GM06990 (cell line): ENCODE results near the gene MEGF6.

ENCODE experiments used
- DNase-seq: peaks from one replicate; pipeline ENCODE4 v3.0.0-alpha.2; 2011; ENCODE audit not compliant: insufficient read length; ENCODE audit errors: extremely low read depth
- H3K27me3 ChIP-seq: replicated peaks from 2 replicates; pipeline ENCODE4 v1.6.0; 2011; ENCODE audit warnings: low read length; ENCODE audit not compliant: control insufficient read depth, insufficient read depth
- H3K36me3 ChIP-seq: 2 replicates; pipeline ENCODE4 v1.5.1; 2011; ENCODE audit warnings: low read length; ENCODE audit not compliant: control insufficient read depth, insufficient read depth
- H3K4me3 ChIP-seq: replicated peaks from 2 replicates; pipeline ENCODE4 v1.5.1; 2011; ENCODE audit warnings: low read depth, mild to moderate bottlenecking, control low read depth, low read length
- TF ChIP-seq, protein P1 (sequence below): IDR thresholded peaks from 2 replicates; pipeline ENCODE4 v1.5.1; 2011; ENCODE audit warnings: low read length, control low read depth, mild to moderate bottlenecking, inconsistent platforms; ENCODE audit not compliant: insufficient read depth, poor library complexity, severe bottlenecking

Gene MEGF6

DNA sequence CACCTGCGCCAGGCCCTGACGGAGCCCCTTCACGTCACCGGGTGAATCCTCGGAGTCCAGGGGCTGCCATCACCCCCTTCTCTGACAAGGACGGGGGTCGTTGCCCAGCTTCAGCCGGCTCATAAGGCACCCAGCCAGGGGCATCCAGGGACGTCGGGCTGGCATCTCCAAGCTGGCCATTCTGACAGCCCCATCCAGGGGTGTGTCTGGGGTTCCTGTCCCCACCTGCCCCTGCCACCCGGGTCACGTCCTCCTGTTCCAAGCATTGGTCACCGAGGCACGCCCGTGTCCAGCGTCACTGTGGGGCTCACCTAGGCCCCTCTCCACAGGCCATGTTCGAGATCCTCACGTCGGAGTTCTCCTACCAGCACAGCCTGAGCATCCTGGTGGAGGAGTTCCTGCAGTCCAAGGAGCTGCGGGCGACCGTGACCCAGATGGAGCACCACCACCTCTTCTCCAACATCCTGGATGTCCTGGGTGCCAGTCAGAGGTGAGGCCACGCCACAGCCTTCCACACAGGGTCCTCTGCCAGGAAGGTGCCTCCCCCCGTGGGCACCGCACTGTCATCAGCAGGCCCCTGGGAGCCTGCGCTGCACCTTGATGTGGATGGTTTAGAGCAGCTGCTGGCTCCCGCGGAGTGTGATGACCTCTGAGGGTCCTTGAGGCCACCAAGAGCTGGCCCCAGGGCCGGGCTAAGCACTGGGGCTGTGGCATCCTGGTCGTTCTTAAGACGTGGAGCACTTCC is 142.0 kb downstream of the MEGF6 start:
- H3K36me3 ChIP-seq, result no peaks in the 10 kb centered on the region
- peaks cover 1% of the 10 kb centered on the region; the same call in 1 of the 2 replicates for H3K27me3 ChIP-seq
- TF ChIP-seq, protein P1, sequence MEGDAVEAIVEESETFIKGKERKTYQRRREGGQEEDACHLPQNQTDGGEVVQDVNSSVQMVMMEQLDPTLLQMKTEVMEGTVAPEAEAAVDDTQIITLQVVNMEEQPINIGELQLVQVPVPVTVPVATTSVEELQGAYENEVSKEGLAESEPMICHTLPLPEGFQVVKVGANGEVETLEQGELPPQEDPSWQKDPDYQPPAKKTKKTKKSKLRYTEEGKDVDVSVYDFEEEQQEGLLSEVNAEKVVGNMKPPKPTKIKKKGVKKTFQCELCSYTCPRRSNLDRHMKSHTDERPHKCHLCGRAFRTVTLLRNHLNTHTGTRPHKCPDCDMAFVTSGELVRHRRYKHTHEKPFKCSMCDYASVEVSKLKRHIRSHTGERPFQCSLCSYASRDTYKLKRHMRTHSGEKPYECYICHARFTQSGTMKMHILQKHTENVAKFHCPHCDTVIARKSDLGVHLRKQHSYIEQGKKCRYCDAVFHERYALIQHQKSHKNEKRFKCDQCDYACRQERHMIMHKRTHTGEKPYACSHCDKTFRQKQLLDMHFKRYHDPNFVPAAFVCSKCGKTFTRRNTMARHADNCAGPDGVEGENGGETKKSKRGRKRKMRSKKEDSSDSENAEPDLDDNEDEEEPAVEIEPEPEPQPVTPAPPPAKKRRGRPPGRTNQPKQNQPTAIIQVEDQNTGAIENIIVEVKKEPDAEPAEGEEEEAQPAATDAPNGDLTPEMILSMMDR, result no peak
- H3K4me3 ChIP-seq, result no peak overlapping the region
- DNase-seq, result no peak

DNA sequence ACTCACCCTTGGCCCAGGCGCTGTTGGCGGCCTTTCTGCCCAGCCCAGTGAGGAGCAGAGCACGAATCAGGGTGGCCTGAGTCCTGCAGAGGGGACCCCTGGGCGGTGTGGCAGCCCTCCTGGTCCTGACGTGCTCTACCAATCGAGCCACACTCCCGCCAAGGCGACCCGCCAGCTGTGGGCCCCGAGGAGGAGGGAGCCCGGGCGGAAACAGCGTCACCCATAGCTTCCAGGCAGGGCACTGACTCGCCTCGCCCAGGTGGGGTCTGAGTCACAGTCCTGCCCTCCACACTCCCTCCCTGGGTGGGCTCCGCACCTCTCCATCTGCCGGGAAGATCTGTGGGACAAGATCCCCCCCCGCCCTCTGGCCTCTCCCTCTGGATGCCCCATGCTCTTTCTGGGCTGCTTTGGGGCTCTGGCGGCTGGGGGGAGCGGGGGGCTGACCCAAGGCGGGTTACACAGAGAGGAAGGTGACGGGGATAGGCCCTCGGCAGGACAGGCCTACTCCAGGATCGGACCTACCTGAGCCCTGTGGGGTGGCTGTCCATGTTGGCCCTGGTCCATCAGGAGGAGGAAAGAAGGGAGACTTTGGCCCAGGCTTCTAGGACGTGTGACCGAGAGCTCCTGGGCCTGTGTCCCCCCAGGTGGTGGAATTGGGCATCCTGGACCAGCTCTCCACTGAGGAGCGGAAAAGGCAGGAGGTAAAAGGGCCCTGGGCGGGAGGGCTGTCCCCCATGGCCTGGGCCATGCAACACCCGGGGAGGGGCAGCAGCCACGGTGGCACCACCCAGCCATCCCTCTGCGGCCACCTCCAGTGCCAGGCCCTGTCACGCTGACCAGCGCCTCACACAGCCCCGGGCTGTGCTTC is 142.8 kb downstream of the MEGF6 start:
- TF ChIP-seq, protein P1, result no peak
- DNase-seq, result no peak
- Histone ChIP-seq H3K4me3 (no peak overlapping the region), H3K27me3 (peaks cover 1% of the 10 kb centered on the region; the same call in 1 of the 2 replicates), H3K36me3 (no peaks in the 10 kb centered on the region)

- Histone ChIP-seq H3K36me3 (no peaks in the 10 kb centered on the region), H3K27me3 (peaks cover 1% of the 10 kb centered on the region; the same call in 1 of the 2 replicates), H3K4me3 (no peak overlapping the region)
- no peak for DNase-seq
- TF ChIP-seq, protein P1, result no peak
Measured at GRCh38 chr1:3467096-3468036, 143.9 kb downstream of the MEGF6 start.

DNA sequence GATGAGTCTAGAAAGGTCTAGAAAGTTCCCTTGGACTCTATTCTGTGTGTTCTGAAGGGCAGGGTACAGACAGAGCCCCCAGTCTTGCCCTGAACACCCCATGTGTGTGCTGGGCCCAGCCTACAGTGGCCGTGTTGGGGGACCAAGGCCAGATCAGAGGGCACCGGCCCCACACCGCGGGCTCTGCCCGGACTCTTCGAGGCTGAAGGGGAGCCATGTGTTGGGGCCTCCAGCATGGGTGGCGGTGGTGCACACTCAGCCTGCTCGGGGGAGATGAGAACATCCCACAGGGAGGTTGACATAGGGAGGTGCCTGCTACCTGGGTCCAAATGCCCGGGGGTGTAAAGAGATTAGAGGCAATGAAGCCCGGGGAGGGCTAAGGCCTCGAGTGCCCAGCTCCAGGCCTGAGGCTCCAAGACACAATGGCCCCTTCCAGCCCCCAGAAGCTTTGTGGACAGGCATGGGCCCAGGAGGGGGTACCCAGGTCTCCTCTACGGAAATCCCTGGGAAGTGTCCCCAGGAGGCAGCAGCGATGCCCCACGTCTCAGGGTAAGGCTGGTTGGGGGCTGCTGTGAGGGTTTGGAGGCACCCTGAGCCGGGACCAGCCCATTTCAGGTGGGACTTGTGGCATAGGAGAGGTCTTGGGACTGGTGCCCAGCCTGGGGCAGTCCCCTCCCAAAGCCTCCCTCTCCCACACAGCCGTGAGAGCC is 144.8 kb downstream of the MEGF6 start:
- DNase-seq, result no peak
- Histone ChIP-seq H3K36me3 (no peaks in the 10 kb centered on the region), H3K4me3 (no peak overlapping the region), H3K27me3 (peaks cover 1% of the 10 kb centered on the region; the same call in 1 of the 2 replicates)
- TF ChIP-seq, protein P1, result no peak

DNA sequence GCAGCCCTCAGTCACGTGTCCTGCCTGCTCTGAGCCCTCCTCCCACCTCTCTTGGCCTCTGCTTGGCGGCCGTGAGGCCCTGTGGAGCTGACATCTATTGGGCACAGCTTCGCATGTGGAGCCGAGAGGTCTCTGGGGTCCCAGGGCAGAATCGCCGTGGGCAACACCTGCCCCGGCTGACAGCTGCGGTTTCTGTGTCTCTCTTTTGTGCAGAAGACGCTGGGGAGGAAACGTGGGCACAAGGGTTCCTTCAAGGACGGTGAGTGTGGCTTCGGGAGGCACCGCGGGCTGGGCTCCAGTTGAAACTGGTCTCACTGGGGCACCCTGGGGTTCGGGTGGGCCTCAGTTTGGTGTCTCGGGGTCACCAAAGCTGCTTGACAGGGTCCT is 145.4 kb downstream of the MEGF6 start:
- H3K4me3 ChIP-seq, result no peak overlapping the region
- no peak for DNase-seq
- no peaks in the 10 kb centered on the region for H3K36me3 ChIP-seq
- peaks cover 1% of the 10 kb centered on the region; the same call in 1 of the 2 replicates for H3K27me3 ChIP-seq
- TF ChIP-seq, protein P1, result no peak
